ENCODE results near the gene CNST.

GRCh38 chr1:246540738-246541491, 25.3 kb upstream of the CNST start:
- TF ChIP-seq, protein P1, sequence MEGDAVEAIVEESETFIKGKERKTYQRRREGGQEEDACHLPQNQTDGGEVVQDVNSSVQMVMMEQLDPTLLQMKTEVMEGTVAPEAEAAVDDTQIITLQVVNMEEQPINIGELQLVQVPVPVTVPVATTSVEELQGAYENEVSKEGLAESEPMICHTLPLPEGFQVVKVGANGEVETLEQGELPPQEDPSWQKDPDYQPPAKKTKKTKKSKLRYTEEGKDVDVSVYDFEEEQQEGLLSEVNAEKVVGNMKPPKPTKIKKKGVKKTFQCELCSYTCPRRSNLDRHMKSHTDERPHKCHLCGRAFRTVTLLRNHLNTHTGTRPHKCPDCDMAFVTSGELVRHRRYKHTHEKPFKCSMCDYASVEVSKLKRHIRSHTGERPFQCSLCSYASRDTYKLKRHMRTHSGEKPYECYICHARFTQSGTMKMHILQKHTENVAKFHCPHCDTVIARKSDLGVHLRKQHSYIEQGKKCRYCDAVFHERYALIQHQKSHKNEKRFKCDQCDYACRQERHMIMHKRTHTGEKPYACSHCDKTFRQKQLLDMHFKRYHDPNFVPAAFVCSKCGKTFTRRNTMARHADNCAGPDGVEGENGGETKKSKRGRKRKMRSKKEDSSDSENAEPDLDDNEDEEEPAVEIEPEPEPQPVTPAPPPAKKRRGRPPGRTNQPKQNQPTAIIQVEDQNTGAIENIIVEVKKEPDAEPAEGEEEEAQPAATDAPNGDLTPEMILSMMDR (conservative IDR thresholded peaks at IDR 0.05) = no peak
- no peak for TF ChIP-seq ZFX (IDR thresholded peaks at IDR 0.05)
